Aorta (tissue), 5 donors: ENCODE results near the gene PRDM4. TPM values are rescaled to one million over a fixed set of nuclear protein-coding genes. Genes with fewer than 3 reads are reported as not detected.
A peak's percentile ranks its signal among the peaks of the same experiment; 100 is the strongest.

ENCODE experiments used
- ATAC-seq: fragments of 200-7000 bp; cut with Tn5 transposase; one replicate; pipeline ENCODE4 v1.9.1; 2022; ENCODE audit warnings: moderate library complexity; ENCODE audit not compliant: low FRiP score
- DNase-seq, 2 donors: peaks; one replicate each; pipeline ENCODE4 v3.0.0-alpha.2; 2020
- H3K27ac ChIP-seq, 2 donors: one replicate each; pipeline ENCODE4 v1.5.1; 2013; ENCODE audit warnings: low read length in 2 of 2, mild to moderate bottlenecking in 2 of 2, moderate library complexity in 2 of 2, control low read depth in 1 of 2, inconsistent platforms in 1 of 2, low read depth in 1 of 2
- H3K27me3 ChIP-seq, 2 donors: one replicate each; pipeline ENCODE4 v1.6.1; 2013; ENCODE audit warnings: control low read depth in 1 of 2, low read length in 1 of 2, mild to moderate bottlenecking in 1 of 2, moderate library complexity in 1 of 2; ENCODE audit not compliant: insufficient read depth in 2 of 2, control insufficient read depth in 1 of 2
- H3K36me3 ChIP-seq, 2 donors: one replicate each; pipeline ENCODE4 v1.6.1; 2013; ENCODE audit warnings: control low read depth in 1 of 2, low read length in 1 of 2, mild to moderate bottlenecking in 1 of 2; ENCODE audit not compliant: insufficient read depth in 2 of 2, control insufficient read depth in 1 of 2
- H3K4me1 ChIP-seq, 2 donors: one replicate each; pipeline ENCODE4 v1.6.1; 2013; ENCODE audit warnings: low read length in 2 of 2, control low read depth in 1 of 2, mild to moderate bottlenecking in 1 of 2, moderate library complexity in 1 of 2; ENCODE audit not compliant: insufficient read depth in 2 of 2, control insufficient read depth in 1 of 2
- H3K4me3 ChIP-seq, 2 donors: one replicate each; pipeline ENCODE4 v1.5.1; 2013; ENCODE audit warnings: low read length in 2 of 2, control low read depth in 1 of 2, mild to moderate bottlenecking in 1 of 2
- H3K9me3 ChIP-seq: one replicate; pipeline ENCODE4 v1.6.1; 2013; ENCODE audit warnings: mild to moderate bottlenecking, low read length; ENCODE audit not compliant: control insufficient read depth
- WGBS, 2 donors: extraction: QIAGEN DNeasy Blood & Tissue Kit; methylation state at CpG; one replicate each; pipeline ENCODE4 v1.1.7; 2013; 5-methylcytosine and 5-hydroxymethylcytosine counted together
- intact Hi-C, 2 donors: fragments of 100-400 bp; cut with DNase I; formaldehyde crosslinking; loops; one replicate each; pipeline versions ENCODE4 v1.14.2 to v1.15.0; 2022
- polyA plus RNA-seq, 2 donors: library from polyadenylated mRNA; stranded (reverse); fragments of 200-250 nt; gene quantifications; one replicate each; pipeline ENCODE4 v1.2.3, GENCODE V29; 2013
- total RNA-seq, 2 donors: library from RNA; stranded (reverse); fragmentation: NEBNext Ultra II Directional; extraction: Animal tissue kit (Norgen Biotek cat#: 25700); gene quantifications; one replicate each; pipeline ENCODE4 v1.2.1, GENCODE V29; 2021
- donor health status: healthy with polysubstance abuse.
- donor health status: Bipolar disorder and iron deficiency.
- donor health status: DM: no; HTN: no; CAD: no.
- donor health status: DM: no; HTN: no; CAD: no.
- donor health status: DM: yes; HTN: yes; CAD: no.

PRDM4 gene
- total and polyA plus RNA-seq, 4 donors: 11.1 to 26.7 (median 21.3) TPM

- no peak overlapping the region for H3K4me3 ChIP-seq
- no peaks in the 10 kb centered on the region for H3K27me3 ChIP-seq
- WGBS, 2 donors: 32 to 34% methylated on average over 6 of the region's 6 CpGs
These were observed 15.2 kb upstream of the PRDM4 start for GRCh38 chr12:107776171-107776570.

DNA sequence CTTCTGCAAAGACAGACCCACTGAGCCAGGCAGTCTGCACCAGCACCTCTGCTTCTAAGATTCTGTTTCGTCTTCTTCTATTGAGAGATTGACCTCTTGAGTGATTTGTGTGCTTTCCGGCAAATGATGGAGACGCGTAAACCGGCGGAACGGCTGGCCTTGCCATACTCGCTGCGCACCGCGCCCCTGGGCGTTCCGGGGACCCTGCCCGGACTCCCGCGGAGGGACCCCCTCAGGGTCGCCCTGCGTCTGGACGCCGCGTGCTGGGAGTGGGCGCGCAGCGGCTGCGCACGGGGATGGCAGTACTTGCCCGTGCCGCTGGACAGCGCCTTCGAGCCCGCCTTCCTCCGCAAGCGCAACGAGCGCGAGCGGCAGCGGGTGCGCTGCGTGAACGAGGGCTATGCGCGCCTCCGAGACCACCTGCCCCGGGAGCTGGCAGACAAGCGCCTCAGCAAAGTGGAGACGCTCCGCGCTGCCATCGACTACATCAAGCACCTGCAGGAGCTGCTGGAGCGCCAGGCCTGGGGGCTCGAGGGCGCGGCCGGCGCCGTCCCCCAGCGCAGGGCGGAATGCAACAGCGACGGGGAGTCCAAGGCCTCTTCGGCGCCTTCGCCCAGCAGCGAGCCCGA lies 14.3 kb upstream of the PRDM4 start:
- Histone ChIP-seq H3K27me3 (peaks cover 0 to 2% of the 10 kb centered on the region in 2 donors), H3K4me3 (no peak overlapping the region), H3K27ac (no peak overlapping the region), H3K4me1 (no peaks in the 10 kb centered on the region), H3K36me3 (no peaks in the 10 kb centered on the region), H3K9me3 (peaks cover under 1% of the 10 kb centered on the region)
- peak; percentile 11 for ATAC-seq
- 1 to 2% methylated on average over 62 to 66 of the region's 66 CpGs for WGBS, 2 donors
- intact Hi-C loops: no loop called here
- peak in 1 of 2 donors; percentile 55 for DNase-seq

More at GRCh38 chr12:107776171-107776570, 15.2 kb upstream of the PRDM4 start:
- Histone ChIP-seq H3K27ac (no peak overlapping the region), H3K36me3 (no peaks in the 10 kb centered on the region), H3K4me1 (no peaks in the 10 kb centered on the region), H3K9me3 (peaks cover 2% of the 10 kb centered on the region)
- DNase-seq: no peak
- intact Hi-C loops: no loop called here
- no peak for ATAC-seq

- H3K27me3 ChIP-seq: peaks cover 0 to 2% of the 10 kb centered on the region in 2 donors
- intact Hi-C loops: no loop called here
- no peak within 1 kb of the TSS for H3K27ac ChIP-seq
- ATAC-seq (no peak), DNase-seq (no peak)
- H3K36me3 ChIP-seq: no peaks in the 10 kb centered on the region
- no peaks in the 10 kb centered on the region for H3K9me3 ChIP-seq
- 46 to 52% methylated on average over 13 of the region's 13 CpGs for WGBS, 2 donors
- H3K4me1 ChIP-seq: no peaks in the 10 kb centered on the region
- no peak within 1 kb of the TSS for H3K4me3 ChIP-seq
These were observed 13.6 kb upstream of the PRDM4 start, which contains the start of gene ASCL4 for GRCh38 chr12:107774349-107775029. Gene ASCL4, plus strand, starts transcription at chr12:107774704. Its CDS starts 515 bp downstream, at chr12:107775219.

GRCh38 chr12:107767466-107767865 lies 6.5 kb upstream of the PRDM4 start:
- Histone ChIP-seq H3K4me1 (no peaks in the 10 kb centered on the region), H3K36me3 (no peaks in the 10 kb centered on the region), H3K4me3 (no peak overlapping the region), H3K27ac (no peak overlapping the region), H3K27me3 (peaks cover 0 to 2% of the 10 kb centered on the region in 2 donors), H3K9me3 (no peaks in the 10 kb centered on the region)
- DNase-seq (no peak), ATAC-seq (no peak)
- intact Hi-C loops: no loop called here
- 85 to 86% methylated on average over 5 of the region's 5 CpGs for WGBS, 2 donors

- intact Hi-C loops: no loop called here
- no peaks in the 10 kb centered on the region for H3K9me3 ChIP-seq
- no peaks in the 10 kb centered on the region for H3K36me3 ChIP-seq
- H3K27ac ChIP-seq: no peak overlapping the region
- no peaks in the 10 kb centered on the region for H3K27me3 ChIP-seq
- 73 to 79% methylated on average over 1 of the region's 1 CpG for WGBS, 2 donors
- H3K4me3 ChIP-seq: no peak overlapping the region
- no peaks in the 10 kb centered on the region for H3K4me1 ChIP-seq
- no peak for DNase-seq
- no peak for ATAC-seq
These were observed 4.4 kb upstream of the PRDM4 start for GRCh38 chr12:107765316-107765715.

GRCh38 chr12:107764626-107765025 lies 3.7 kb upstream of the PRDM4 start:
- DNase-seq (no peak), ATAC-seq (no peak)
- H3K9me3 ChIP-seq: no peaks in the 10 kb centered on the region
- no peak overlapping the region for H3K27ac ChIP-seq
- no peaks in the 10 kb centered on the region for H3K27me3 ChIP-seq
- intact Hi-C loops: loop anchor here in 1 of 2 donors (5.0 kb wide), 2 partner anchors 118 to 753 kb away; partner anchors contain the start of gene FICD
- 70 to 72% methylated on average over 4 of the region's 4 CpGs for WGBS, 2 donors
- no peak overlapping the region for H3K4me3 ChIP-seq
- no peaks in the 10 kb centered on the region for H3K36me3 ChIP-seq
- no peaks in the 10 kb centered on the region for H3K4me1 ChIP-seq

DNA sequence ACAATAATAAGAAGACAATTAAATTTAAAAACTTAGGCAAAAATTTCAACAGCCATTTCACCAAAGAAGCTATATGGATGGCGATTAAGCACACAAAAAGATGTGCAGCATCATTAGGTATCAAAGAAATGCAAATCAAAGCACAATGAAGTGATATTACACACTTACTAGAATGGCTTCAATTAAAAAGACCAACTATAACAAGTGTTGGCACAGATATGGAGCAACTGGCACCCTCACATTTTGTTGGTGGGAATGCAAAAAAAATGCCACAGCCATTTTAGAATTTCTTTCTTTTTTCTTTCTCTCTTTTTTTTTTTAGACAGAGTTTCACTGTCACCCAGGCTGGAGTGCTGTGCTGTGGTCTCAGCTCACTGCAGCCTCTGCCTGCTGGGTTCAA lies 1.9 kb upstream of the PRDM4 start:
- Histone ChIP-seq H3K27me3 (no peaks in the 10 kb centered on the region), H3K27ac (no peak overlapping the region), H3K4me3 (no peak overlapping the region), H3K36me3 (no peaks in the 10 kb centered on the region), H3K4me1 (peaks cover 3% of the 10 kb centered on the region in 2 donors), H3K9me3 (no peaks in the 10 kb centered on the region)
- ATAC-seq (no peak), DNase-seq (no peak)
- intact Hi-C loops: loop anchor here in 1 of 2 donors (5.0 kb wide), 2 partner anchors 119 to 754 kb away; partner anchors contain the start of gene FICD
- 81 to 82% methylated on average over 1 of the region's 1 CpG for WGBS, 2 donors

- DNase-seq (no peak), ATAC-seq (no peak)
- no peaks in the 10 kb centered on the region for H3K9me3 ChIP-seq
- intact Hi-C loops: loop anchor here in 1 of 2 donors (2.0 to 5.0 kb wide), 3 partner anchors 77 to 756 kb away; partner anchors contain the start of genes FICD and PWP1
- peak overlapping the region in 1 of 2 donors; percentile 34 for H3K27ac ChIP-seq
- peaks cover 0 to 2% of the 10 kb centered on the region in 2 donors for H3K36me3 ChIP-seq
- no peaks in the 10 kb centered on the region for H3K27me3 ChIP-seq
- WGBS, 2 donors: 0 to 1% methylated on average over 12 of the region's 12 CpGs
- H3K4me3 ChIP-seq: peak overlapping the region; percentile 53 to 67
- H3K4me1 ChIP-seq: peaks cover 3% of the 10 kb centered on the region in 2 donors
These were observed 566 bp upstream of the PRDM4 start for GRCh38 chr12:107761502-107761904.
